LNCAP (cell line): ENCODE results near the gene PATL2.

Experiments used
- CTCF ChIP-seq: fragments of 450-650 bp; IDR thresholded peaks from 2 replicates; pipeline ENCODE4 v1.5.1; 2017; ENCODE audit warnings: mild to moderate bottlenecking

PATL2 gene

GRCh38 chr15:44616974-44617373, 94.1 kb downstream of the PATL2 start:
- no peak for TF ChIP-seq CTCF
